SIG-M5 (cell line): ENCODE measurements around the gene PALLD.

ENCODE experiments used
- DNase-seq: peaks from one replicate; lab custom pipeline; 2025; lab: John Stamatoyannopoulos, UW

Gene PALLD

DNA sequence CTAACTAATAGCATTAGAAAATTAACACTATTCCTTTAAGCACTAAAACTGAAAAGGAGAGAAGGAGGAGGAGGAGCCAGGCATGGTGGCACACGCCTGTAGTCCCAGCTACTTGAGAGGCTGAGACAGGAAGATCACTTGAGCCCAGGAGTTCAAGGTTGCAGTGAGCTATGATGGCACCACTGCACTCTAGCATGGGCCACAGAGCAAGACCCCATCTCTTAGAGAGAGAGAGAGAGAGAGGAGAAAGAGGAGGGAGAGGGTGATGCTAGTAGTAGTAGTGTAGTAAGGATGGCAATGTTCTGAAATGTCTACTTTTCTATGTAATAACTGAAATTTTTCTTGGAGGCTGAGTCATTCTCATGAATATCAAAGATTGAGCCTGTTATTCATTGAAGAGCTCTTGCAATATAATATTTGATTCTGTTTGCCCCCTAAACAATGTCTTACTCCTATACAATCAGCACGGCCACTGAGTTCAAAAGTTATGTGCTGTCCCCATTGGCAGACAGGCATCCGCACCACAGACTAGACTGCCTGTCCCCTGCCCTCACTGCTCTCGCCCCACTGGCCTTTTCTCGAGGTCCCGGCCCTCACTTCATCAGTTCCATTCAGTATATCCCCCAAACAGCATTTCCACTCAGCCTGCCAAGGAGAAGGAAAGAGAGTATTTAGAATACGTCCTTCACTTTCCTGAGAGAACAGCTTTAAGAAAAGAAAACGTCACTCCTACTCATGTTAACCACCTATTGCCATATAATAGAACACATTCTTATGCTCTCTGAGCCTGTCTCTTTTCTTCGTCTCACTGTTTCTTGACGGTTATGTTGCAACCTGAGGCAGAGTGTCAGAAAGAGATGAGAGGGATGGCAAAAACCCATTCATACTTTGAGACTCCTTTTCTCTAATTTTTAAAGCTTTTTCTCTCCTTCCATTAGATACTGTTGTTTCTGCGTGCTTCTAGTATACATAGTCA lies 238.1 kb downstream of the PALLD start:
- DNase-seq = no peak

DNA sequence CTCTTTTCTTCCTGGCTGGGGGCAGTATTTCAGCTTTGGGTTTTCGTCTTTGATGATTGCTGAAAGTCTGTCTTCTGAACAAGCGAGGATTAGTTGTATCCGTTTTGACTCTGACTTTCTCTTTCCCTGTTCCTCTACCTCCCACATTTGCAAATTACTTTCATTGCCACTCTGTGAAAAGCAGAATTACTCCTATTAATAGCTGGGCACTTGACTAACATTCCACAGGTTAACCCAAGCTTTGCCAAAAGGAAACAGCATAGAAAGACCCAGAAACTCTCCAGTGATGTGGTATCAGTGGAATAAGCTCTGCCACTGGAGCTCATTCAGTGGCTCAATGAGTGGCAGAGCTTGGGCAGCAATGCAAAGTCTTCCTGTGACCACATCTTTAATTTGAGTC lies 238.9 kb downstream of the PALLD start:
- no peak for DNase-seq

DNA sequence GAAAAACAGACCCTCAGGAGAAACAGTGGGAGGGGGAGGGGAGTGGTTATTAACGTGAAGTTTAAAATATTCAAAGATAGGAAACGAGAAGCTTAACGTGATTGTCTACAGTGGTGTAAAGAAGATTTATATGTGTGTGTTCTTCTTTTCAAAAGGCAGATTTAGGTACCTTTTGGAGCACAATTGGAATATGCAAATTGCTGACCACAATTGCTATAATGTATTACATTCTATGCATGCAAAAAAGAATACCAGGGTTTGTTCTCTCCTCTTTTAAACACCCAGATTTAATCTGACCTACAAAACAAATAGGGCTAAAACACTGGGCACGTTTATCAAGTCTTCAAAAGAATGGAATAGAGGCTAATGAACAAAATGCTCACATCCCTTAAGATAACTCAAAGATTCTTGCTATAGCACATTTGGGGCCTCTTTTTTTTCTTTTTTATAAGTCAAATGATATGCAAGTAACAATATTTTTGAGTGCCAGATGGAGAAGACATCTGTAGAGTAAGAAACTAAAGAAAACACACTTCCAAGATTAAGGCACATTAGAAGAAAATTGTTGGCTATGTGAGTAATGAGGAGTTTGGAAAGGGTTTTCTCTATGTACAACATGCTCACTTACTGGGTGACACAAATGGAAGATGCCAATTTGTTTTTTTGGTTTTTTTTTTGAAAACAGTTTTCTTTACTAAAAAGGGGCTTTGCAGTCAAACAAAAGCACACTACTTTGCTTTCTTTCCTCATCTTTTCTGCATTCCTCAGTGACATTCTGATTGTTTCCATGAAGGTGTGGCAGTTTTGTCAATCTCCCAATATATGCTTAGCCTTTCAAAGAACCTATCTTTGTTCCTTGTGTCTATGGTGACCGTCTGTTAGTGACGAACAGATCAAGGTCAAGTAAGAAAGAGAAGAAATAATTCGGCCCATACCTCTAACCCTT lies 240.3 kb downstream of the PALLD start:
- no peak for DNase-seq

GRCh38 chr4:168737806-168738172 lies 240.9 kb downstream of the PALLD start:
- no peak for DNase-seq

DNA sequence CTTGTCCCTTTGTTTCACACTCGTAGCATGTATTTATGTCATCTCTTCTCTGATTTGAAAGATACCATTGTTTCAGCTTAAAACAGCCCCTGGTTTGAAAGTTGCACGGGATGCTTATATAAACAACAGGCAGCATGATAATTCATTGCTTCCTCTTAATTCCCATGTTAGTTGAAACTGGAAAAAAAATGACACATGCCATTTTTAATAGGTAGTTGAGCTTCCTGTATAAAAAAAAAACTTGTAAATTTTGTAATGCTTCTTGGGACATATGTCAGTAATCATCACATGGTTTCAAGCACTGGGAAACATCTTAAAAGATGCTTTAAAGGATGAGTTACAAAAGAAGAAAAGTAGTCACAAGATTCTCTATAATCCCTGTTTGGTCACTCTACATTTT lies 243.0 kb downstream of the PALLD start:
- no peak for DNase-seq

DNA sequence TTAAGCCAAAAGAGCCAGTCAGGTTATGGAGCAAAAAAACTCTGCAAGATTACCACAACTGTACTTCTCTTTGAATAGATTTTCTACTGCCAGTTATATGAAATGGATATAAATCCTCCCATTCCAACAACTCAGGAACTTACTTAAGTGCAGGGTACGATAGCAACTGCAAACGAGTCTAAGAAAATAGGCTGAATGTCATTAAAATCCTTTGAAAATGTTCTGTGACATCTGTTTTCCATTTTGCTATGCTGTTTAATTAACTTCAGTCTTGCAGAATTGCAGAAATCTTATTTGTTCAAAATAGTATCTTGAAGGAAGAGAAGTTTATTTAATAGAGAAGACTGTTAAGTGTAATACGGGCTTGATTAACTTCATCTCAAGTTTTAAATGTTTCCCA lies 243.8 kb downstream of the PALLD start:
- no peak for DNase-seq

DNA sequence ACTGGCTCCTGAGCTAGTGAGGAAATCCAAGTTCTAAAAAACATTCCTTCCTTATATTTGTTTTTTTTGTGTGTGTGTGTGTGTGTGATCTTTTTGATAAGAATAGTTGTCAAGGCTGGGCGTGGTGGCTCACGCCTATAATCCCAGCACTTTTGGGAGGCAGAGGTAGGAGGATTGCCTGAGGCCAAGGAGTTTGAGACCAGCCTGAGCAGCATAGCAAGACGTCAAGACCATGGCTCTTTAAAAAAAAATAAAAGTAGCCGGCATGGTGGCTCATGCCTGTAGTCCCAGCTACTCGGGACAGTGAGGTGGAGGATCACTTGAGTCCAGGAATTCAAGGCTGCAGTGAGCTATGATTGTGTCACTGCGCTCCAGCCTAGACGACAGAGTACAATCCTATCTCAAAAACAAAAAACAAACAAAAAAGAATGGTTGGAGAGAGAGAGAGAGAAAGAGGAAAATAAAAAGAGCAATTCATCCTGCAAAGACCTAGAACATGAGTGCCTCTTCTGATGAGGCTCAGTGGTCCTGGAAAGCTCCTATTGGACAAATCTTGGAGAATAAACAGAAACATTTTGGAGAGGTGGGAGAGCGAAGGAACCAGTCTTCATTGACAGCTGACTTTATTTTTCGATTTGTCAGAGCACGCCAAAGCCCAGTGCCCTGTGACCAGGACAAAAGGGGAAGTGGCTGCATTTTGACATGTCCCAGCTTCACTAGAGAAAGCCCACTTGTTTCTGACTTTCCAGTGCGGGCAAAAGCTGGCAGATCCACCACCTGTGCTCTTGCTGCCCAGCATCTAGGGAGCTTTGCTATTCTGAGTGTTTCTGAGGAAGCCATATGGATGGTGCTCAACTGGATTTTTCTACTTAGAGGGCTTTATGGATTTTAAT lies 244.7 kb downstream of the PALLD start:
- no peak for DNase-seq

DNA sequence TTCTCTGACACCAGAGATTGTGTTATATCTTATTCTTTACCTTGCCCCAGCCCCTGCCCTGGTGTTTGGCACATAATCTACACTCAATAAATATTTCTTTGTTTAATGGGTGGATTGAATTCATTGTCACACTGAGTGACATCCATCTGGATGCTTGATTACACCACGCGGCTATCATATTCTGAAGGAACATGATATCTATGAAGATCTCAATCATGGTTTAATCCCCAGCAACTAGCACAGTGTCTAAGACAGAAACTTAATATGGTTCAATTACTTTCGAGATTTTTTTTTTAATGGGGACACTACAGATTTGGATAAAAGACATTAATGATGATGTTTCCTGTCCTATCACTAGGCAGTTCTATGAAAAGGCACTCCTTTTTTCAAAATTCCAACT lies 246.3 kb downstream of the PALLD start:
- no peak for DNase-seq

- no peak for DNase-seq
These were observed 246.7 kb downstream of the PALLD start for GRCh38 chr4:168743601-168744000.

DNA sequence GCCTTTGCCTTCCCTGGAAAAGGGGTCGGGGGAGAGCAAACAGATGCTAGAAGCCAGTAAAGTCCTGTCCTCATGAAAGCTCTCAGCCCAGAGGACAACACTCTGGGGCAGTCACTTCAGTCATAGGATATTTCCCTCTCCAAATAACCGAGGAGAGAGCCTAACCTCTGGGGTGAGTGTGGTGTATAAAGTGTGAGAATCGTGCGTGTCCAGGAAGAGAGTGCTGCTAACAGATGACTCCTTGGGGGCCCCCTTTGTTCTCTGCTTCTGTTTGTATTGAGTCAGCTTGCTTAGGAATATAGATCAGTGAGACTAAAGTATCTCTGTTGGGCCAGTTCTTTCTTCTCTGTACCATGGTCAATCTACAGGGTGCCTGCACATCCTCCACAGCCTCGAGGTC lies 247.2 kb downstream of the PALLD start:
- DNase-seq = no peak

DNA sequence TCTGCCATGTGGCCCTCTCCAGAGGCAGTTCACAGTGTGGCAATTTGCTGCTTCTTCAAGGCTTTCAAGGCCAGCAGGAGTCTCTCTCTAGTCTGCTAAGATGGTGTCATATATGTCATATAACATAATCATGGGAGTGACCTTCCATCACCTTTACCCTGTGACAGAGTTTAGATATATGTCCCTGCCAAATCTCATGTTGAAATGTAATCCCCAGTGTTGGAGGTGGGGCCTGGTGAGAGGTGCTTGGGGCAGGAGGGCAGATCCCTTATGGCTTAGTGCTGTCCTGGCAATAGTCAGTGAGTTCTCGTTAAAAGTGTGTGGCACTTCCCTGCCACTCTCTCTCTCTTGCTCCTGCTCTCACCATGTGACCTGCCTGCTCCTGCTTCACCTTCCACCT lies 252.0 kb downstream of the PALLD start:
- no peak for DNase-seq

GRCh38 chr4:168751263-168752225 lies 254.7 kb downstream of the PALLD start:
- DNase-seq = no peak

DNA sequence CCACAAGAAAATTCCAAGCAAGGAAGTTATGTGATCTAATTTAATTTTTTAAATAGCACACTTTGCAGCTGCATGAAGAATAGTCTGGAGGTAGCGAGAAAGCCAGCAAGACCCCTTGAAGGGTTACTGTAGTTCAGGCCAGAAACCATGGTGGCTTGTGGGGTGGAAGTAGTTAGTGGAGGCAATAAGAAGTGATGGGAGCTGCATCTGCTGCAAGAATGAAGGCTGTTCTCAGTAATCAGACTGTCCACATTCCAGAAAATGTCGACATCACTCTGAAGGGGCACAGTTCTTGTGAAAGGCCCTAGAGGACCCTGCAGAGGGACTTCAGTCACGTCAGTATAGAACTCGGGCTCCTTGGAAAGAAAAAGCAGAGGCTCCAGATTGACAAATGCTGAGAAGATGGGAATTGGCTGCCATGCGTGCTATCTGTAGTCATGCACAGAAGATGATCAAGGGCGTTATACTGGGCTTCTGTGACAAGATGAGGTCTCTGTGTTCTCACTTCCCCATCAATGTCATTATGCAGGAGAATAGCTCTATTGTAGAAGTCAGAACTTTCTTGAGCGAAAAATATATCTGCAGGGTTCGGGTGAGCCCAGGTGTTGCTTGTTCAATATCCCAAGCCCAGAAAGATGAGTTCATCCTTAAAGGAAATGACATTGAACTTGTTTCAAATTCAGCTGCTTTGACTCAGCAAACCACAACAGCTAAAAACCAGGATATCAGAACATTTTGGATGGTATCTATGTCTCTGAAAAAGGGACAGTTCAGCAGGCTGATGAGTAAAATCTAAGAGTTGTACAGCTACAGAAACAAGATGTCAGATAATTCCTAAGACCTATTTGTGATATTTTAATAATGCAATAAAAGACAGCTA lies 259.0 kb downstream of the PALLD start:
- no peak for DNase-seq

DNA sequence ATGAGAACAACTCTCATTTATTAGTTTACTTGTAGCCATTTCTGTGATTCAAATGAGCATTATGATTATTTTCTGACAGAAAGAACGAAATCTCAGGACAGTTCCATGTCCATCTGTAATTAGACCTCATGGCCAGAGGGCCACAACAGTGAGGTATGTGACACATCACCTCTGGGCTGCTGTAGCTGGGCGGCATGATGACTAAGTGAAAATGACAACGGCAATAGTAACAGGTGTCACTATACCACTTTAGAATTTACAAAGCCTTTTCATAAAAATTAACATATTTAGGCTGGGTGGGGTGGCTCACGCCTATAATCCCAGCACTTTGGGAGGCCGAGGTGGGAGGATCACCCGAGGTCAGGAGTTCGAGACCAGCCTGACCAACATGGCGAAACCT lies 260.6 kb downstream of the PALLD start:
- DNase-seq = no peak

DNA sequence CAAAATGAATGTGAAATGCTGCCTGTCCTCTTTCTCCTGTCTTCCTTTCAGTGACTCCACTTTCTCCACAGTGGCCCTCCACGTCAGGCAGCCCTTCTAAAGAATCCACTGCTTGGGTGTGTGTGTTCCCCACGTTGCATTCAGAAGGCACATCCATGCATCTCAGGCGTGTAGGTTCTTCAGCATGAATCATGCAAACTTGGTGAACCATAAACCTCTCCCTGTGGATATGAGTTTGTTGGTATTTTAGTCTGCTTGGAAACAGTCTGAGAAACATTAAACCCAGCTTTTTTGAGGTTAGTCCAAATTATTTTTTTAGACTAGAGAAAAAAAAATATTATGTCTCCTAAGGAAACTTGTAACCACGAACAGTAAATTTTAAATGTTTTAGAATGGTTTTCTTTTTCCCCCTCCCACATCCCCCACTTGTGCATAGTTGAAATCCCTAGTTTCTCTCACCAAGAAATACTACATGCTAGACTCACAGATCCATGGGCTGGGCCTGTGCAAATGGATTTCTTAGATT lies 261.6 kb downstream of the PALLD start:
- no peak for DNase-seq

GRCh38 chr4:168759321-168759720 lies 262.5 kb downstream of the PALLD start:
- no peak for DNase-seq

- no peak for DNase-seq
These were observed 263.2 kb downstream of the PALLD start for GRCh38 chr4:168759959-168760527.

- no peak for DNase-seq
These were observed 264.2 kb downstream of the PALLD start for GRCh38 chr4:168761066-168761465.

DNA sequence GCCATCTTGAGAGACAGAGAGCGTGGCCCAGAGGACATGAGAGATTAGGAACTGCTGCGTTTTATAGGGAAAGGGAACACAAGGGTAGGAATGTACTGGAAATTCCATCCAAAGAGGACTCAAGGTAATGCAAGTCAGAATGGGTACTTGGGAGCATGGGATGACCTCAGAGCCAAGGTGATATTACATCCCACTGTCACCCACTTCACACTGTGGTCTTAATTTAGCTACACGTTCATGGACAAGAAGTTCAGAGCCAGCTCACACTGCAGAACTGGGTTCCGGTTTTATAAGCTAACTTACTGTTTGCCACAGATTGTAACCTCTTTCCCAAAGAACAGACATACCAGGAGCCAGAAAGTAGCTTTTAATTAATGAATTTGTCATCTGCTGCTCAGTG lies 268.5 kb downstream of the PALLD start:
- no peak for DNase-seq
